GM10266 (cell line): Measurements from ENCODE around the gene TRMT6.

Source experiments
- DNase-seq: peaks from one replicate; pipeline ENCODE4 v3.0.0; 2012; ENCODE audit errors: extremely low spot score
- TF ChIP-seq, protein P1 (sequence below): IDR thresholded peaks from 2 replicates; pipeline ENCODE4 v1.5.1; 2012; ENCODE audit warnings: mild to moderate bottlenecking, low read depth; ENCODE audit not compliant: control insufficient read depth, insufficient read depth; ENCODE audit errors: missing control alignments

TRMT6 gene

DNA sequence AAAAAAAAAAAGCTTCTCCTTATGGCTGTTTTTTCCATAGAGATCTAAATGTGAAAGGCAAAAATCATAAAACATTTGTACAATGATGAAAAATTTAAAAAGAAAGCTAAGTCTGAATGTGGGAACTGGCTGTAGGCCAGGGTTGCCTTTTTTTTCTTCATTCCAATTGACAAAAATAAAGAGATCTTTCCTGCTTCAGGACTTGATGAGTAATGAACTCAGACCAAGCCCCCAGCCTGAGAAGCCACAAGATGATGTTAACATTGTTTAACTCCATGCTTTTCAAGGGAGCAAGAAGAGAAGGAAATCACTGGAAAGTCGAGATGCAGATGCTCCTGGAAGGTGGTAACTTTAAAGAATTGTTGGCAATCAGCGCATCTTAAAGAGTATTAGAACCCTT, 41.4 kb downstream of the TRMT6 start:
- no peak for DNase-seq
- TF ChIP-seq, protein P1, sequence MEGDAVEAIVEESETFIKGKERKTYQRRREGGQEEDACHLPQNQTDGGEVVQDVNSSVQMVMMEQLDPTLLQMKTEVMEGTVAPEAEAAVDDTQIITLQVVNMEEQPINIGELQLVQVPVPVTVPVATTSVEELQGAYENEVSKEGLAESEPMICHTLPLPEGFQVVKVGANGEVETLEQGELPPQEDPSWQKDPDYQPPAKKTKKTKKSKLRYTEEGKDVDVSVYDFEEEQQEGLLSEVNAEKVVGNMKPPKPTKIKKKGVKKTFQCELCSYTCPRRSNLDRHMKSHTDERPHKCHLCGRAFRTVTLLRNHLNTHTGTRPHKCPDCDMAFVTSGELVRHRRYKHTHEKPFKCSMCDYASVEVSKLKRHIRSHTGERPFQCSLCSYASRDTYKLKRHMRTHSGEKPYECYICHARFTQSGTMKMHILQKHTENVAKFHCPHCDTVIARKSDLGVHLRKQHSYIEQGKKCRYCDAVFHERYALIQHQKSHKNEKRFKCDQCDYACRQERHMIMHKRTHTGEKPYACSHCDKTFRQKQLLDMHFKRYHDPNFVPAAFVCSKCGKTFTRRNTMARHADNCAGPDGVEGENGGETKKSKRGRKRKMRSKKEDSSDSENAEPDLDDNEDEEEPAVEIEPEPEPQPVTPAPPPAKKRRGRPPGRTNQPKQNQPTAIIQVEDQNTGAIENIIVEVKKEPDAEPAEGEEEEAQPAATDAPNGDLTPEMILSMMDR = no peak

GRCh38 chr20:5900908-5901307, 49.4 kb downstream of the TRMT6 start:
- TF ChIP-seq, protein P1 = no peak
- no peak for DNase-seq

GRCh38 chr20:5899444-5899843, 50.9 kb downstream of the TRMT6 start:
- no peak for DNase-seq
- TF ChIP-seq, protein P1 = no peak

- TF ChIP-seq, protein P1 = no peak
- DNase-seq = no peak
Measured at GRCh38 chr20:5895626-5896025, 54.7 kb downstream of the TRMT6 start.

DNA sequence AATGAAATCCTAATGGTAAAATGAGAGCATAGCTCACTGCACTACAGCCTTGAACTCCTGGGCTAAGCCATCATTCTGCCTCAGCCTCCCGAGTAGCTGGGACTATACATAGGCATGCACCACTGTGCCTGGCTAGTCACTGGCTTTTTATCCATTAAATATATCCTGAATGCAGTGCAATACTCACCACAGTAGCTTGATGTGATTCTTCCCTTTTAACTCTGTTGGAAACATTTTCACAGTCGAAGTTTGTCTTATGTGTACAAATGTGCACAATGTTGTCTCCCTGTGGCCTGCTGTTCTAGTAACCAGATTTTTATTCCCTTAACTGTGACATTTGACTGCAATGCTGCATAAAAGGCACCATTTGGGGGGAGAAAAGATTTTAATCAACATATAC, 56.7 kb downstream of the TRMT6 start:
- TF ChIP-seq, protein P1 = no peak
- DNase-seq = no peak

DNA sequence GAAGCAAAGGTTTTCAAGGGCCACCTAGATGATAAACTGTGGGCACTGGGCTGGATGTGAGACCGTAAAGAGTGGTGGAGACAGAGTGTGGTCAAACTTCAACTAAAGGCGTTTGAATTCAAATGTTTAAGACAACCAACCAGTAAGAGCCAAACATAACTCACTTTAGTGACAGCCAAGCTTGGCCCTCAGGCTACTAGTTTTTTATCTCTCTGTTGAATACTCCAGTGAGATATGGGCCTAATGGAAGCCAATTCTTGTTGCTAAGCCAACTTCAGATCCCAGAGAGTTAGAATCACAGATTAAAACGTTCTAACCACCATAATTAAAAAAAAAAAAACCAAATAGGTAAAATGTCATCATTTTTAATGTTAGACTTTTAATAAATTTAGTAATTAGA, 57.3 kb downstream of the TRMT6 start:
- TF ChIP-seq, protein P1 = no peak
- DNase-seq = no peak

DNA sequence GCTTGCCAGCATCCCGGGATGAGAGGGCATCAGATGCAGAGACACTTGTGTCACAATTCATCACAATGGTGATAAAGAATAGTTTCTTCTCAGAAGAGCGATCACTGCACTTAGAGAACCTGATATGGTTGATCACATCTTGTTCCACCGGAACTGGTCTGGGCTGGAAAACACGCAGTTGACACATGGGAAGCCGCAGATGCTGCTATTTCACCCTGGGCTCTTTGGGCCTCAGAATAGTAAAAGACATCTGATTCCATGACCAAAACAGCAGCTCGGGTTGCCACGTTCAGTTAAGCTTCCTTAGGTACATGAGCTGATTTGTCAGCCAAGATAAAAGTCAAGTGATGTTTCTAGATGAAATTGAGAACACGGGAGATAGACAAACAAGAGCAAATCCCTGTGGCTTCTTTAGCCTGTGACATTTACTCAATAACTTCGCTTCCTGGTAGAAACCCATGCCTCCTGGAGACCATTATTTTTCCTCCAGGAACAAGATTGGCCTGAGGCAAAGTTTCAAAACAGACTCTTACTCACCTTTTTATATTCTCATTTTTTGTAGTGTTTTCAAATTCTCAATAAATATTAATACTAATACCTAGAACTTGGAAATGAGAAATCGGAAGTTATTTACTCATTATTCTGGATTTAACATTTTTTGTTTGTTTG, 59.4 kb downstream of the TRMT6 start:
- DNase-seq = no peak
- TF ChIP-seq, protein P1 = no peak
